Fibroblast of peridontal ligament (primary cell): ENCODE measurements around the gene C14orf93.
"Not testable (repeated sequence)": the region's sequence is repeated elsewhere in the genome, so short reads cannot be mapped to it uniquely, and the experiment has no call there.

Experiments
- DNase-seq: peaks from one replicate; pipeline ENCODE4 v3.0.0-alpha.2; 2010; ENCODE audit errors: extremely low read depth

C14orf93 gene

GRCh38 chr14:22974530-22975313 lies 35.2 kb downstream of the C14orf93 start:
- DNase-seq: no peak

DNA sequence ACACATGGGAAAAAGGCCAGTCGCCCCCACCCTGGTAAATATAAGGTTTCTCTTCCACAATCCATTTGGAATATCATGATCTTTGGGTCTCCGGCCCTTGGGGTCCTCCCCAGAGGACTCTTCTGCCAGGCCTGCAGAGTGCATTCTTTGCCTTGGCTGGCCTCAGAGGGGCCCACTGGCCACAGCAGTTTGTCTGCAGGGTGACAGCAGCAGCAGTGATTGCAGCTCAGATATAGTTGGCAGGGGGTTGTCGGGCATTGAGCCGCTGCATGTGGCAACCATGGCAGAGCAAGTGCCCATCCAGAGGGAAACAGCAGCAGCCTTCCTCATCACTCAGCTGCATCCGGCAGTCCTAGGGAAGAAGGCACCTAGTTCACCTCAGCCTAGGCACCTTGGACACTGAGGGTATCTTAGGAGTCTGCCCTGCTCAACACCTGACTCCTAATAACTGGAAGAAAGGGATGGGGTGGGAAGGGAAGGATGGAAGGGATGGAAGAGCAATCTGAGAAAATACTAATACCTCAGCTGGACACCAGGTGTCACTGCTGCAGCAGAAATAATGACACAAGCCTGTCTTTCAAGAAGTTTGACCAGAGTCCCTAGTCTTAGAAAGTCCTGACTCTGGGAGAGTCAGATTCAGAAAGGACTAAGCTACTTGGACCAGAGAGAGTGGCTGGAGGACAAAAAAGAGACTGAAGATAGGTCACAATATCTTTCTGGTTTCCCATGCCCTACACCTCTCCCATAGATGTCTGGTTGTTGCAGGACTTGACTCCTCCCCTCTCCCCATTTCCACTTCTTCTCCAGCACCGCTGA lies 36.5 kb downstream of the C14orf93 start:
- DNase-seq: peak; percentile 81

- DNase-seq: no peak
These were observed 37.5 kb downstream of the C14orf93 start for GRCh38 chr14:22972313-22972930.

GRCh38 chr14:22971152-22971551 lies 38.8 kb downstream of the C14orf93 start:
- DNase-seq: no peak

DNA sequence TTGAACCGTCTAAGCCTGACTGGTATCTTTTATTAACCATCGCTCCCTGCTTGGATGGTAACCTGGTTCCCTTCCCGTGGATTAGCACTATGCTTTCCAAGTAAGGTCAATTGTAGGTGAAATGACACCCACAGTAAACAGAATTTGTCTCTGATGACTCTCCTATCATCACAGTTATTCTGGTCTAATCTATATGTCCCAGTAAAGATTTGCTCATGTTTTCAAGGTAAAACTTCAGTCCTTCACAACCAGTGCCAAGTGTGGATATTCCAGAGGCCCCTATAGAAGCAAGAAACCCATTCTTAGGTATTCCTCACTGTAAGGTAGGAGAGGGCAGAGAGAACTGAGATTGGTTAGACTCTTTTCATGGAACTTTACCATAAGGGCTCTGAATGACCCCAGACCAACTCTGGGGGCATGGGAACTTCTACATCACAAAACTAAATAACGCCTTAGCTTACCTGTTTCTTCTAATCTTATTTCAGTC lies 43.1 kb downstream of the C14orf93 start:
- no peak for DNase-seq

DNA sequence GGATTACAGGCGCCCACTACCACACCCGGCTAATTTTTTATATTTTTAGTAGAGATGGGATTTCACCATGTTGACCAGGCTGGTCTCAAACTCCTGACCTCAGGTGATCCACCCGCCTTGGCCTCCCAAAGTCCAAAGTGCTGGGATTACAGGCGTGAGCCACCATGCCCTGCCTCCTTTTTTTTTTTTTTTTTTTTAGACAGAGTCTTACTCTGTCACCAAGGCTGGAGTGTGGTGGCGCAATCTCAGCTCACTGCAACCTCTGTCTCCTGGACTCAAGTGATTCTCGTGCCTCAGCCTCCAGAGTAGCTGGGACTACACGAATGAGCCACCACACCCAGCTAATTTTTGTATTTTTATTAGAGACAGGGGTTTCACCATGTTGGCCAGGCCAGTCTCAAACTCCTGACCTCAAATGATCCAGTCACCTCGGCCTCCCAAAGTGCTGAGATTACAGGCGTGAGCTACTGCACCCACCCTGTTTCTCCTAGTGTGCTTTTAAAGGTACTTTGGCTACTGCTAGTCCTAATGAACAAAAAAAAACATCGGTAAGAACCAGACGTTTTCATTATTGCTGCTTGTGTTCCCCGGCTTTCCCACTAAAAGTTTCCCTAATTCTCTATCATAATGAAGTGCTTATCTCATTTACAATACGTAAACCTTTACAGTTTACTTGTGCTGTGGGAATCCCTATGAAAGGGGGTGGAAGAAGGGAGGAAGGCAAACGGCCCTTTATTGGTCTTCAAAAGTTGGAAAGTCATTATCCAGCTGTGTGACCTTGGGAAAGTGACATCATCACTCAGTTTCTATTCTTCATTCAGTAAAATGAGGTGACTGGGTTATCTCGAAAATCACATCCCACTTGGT lies 43.8 kb downstream of the C14orf93 start:
- DNase-seq: not testable (repeated sequence)

DNA sequence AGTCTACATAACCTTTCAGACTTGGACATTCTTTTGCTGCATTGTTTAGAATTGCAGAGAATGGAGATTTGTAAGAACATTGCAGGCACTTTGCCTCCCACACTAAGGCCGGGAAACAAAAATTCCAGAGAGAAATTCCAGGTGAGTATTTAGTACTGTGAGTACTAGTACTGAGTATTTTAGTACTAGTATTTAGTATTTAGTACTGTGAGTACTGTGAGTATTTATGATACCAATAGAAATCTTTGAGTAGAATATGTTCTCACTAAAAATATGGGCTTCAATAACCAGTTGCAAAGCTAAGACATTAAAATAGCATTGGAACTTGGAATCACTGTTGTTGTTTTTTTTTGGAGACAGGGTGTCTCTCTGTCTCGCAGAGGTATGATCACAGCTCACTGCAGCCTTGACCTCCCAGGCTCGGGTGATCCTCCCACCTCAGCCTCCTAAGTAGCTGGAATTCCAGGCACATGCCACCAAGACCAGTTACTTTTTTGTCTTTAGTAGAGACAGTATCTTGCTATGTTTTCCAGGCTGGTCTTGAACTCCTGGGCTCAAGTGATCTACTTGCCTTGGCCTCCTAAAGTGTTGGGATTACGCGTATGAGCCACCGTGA lies 47.8 kb downstream of the C14orf93 start:
- DNase-seq: no peak

DNA sequence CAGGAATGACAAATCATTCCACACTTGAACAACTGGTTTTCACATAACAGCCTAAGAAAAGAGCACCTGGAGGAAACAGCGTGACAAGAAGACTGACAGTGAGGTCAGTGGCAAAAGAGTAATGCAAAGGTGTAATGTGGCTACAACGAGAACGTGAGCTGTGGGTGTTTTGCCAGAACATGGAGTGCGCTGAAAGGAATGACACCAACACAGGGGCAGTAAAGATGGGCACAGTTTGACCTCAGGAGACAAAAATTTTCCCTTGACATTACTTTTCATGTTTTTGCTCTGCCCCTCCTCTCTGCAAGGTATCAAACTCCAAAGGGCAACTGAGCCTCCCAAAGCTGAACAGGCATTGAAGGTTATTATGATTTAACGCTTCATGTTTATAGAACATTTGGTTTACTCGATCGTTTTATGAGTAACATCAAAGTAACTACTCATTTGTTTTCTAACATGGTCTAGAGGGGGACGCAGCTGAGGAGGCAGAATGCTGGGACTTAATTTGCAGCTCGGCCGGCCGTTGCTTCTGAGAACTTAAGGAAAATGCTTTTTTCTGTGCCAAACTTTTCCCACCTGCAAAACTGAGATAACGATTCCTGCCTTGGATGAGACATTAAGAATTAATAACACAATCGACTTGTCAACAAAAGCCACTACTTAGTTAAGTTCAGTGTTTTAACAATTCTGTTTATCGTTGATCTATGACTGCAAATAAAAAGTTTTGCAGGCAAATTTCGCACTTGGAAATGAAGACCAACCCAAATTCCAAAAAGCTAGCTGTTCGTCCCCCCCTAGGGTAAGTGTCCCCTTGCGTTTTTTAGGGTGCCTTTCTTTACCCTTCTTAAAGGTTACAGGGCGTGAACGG lies 54.0 kb downstream of the C14orf93 start:
- no peak for DNase-seq

- DNase-seq: no peak
These were observed 57.5 kb downstream of the C14orf93 start for GRCh38 chr14:22952418-22952817.

- not testable (repeated sequence) for DNase-seq
These were observed 58.1 kb downstream of the C14orf93 start for GRCh38 chr14:22951795-22952194.

DNA sequence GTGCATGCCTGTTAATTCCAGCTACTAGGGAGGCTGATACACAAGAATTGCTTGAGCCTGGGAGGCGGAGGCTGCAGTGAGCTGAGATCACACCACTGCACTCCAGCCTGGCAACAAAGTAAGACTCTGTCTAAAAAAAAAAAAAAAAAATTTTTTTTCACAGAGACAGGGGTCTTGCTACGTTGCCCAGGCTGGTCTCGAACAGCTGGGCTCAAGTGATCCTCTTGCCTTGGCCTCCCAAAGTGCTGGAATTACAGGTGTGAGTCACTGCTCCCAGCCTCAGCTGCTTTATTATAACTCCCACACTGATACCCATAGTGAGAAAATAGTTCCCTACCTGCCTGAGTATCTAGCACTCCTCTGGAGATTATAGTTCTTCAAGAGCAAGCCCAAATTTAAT lies 64.3 kb downstream of the C14orf93 start:
- DNase-seq: no peak

GRCh38 chr14:22939684-22940083 lies 70.3 kb downstream of the C14orf93 start:
- DNase-seq: peak; percentile 60
